Embryonic facial prominence (tissue), 1 donor: ENCODE measurements around the gene EPS8L2.
"Not testable (repeated sequence)": the region's sequence is repeated elsewhere in the genome, so short reads cannot be mapped to it uniquely, and the experiment has no call there.

ENCODE experiments used
- DNase-seq: peaks from one replicate; pipeline ENCODE4 v3.0.0-alpha.2; 2016; ENCODE audit errors: extremely low spot score

EPS8L2 gene

GRCh38 chr11:690244-690643 is 15.8 kb upstream of the EPS8L2 start:
- not testable (repeated sequence) for DNase-seq

GRCh38 chr11:690738-691633 is 15.0 kb upstream of the EPS8L2 start:
- DNase-seq = no peak

- DNase-seq = no peak
Observed at GRCh38 chr11:691710-692590, 14.1 kb upstream of the EPS8L2 start.

GRCh38 chr11:692824-693414 is 13.1 kb upstream of the EPS8L2 start:
- DNase-seq = no peak

GRCh38 chr11:693415-693831 is 12.6 kb upstream of the EPS8L2 start:
- no peak for DNase-seq

- DNase-seq = no peak
Observed at GRCh38 chr11:693887-694562, 12.0 kb upstream of the EPS8L2 start.

GRCh38 chr11:694563-695287 is 11.3 kb upstream of the EPS8L2 start, which contains the start of gene DEAF1:
TSS of gene DEAF1 (minus strand) at chr11:695222. CDS start at chr11:695047, 175 bp downstream.
- peak; percentile 98 for DNase-seq

- no peak for DNase-seq
Observed at GRCh38 chr11:695288-695537, 10.8 kb upstream of the EPS8L2 start.

- DNase-seq = peak; percentile 96
Observed at GRCh38 chr11:695538-696248, 10.3 kb upstream of the EPS8L2 start, which contains the start of gene TMEM80. TSS of gene TMEM80 (plus strand) at chr11:695816. CDS start at chr11:695828, 12 bp downstream.

- DNase-seq = no peak
Observed at GRCh38 chr11:696955-697491, 9.0 kb upstream of the EPS8L2 start.

- no peak for DNase-seq
Observed at GRCh38 chr11:697811-698311, 8.2 kb upstream of the EPS8L2 start.

GRCh38 chr11:698493-699115 is 7.4 kb upstream of the EPS8L2 start:
- no peak for DNase-seq

- no peak for DNase-seq
Observed at GRCh38 chr11:699116-699508, 6.9 kb upstream of the EPS8L2 start.

GRCh38 chr11:699753-700152 is 6.3 kb upstream of the EPS8L2 start:
- DNase-seq = no peak

GRCh38 chr11:701741-702461 is 4.1 kb upstream of the EPS8L2 start:
- DNase-seq = no peak

GRCh38 chr11:702462-703461 is 3.3 kb upstream of the EPS8L2 start:
- DNase-seq = no peak

- DNase-seq = no peak
Observed at GRCh38 chr11:703506-703905, 2.5 kb upstream of the EPS8L2 start.
